ENCODE measurements around the gene ING5.
A peak's percentile ranks its signal among the peaks of the same experiment; 100 is the strongest.
"Not testable (repeated sequence)": the region's sequence is repeated elsewhere in the genome, so short reads cannot be mapped to it uniquely, and the experiment has no call there.

ING5 gene

GRCh38 chr2:241739177-241739576, 37.3 kb downstream of the ING5 start:
- DNase-seq (ENCODE audit: low spot score) = no peak

DNA sequence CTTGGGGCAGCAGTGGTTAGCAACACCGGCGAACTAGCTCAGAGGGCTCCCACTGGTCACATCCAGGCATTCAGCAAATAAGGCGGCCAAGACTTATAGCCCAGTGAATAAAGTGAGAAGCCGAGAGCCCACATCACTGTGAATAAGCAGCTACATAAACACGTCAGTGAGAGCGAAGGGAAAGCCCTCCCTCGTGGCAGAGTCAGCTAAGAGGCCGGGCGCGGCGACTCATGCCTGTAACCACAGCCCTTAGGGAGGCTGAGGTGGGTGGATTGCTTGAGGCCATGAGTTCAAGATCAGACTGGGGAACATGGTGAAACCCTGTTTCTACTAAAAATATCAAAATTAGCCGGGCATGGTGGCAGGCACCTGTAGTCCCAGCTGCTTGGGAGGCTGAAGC, 37.8 kb downstream of the ING5 start:
- DNase-seq (ENCODE audit: low spot score) = peak; percentile 41

- DNase-seq (ENCODE audit: low spot score) = no peak
These were observed 39.2 kb downstream of the ING5 start for GRCh38 chr2:241741016-241741415.

- DNase-seq (ENCODE audit: low spot score) = no peak
These were observed 40.6 kb downstream of the ING5 start for GRCh38 chr2:241742320-241742939.

- not testable (repeated sequence) for DNase-seq (ENCODE audit: low spot score)
These were observed 41.2 kb downstream of the ING5 start for GRCh38 chr2:241743008-241743407.

DNA sequence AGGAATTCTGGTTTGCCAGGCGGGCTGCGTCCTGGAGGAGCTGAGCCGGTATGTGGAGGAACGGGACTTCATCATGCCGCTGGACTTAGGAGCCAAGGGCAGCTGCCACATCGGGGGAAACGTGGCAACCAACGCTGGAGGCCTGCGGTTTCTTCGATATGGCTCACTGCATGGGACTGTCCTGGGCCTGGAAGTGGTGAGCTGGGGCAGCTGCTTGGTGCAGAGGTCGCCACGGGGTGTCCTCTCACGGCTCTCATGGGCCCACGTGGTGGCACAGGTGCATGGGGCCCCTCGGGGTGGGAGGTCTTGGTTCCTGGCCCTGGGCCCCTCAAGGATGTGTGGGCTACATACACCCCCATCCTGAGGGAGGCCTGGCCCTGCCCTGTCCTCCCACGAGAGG, 41.8 kb downstream of the ING5 start:
- no peak for DNase-seq (ENCODE audit: low spot score)

DNA sequence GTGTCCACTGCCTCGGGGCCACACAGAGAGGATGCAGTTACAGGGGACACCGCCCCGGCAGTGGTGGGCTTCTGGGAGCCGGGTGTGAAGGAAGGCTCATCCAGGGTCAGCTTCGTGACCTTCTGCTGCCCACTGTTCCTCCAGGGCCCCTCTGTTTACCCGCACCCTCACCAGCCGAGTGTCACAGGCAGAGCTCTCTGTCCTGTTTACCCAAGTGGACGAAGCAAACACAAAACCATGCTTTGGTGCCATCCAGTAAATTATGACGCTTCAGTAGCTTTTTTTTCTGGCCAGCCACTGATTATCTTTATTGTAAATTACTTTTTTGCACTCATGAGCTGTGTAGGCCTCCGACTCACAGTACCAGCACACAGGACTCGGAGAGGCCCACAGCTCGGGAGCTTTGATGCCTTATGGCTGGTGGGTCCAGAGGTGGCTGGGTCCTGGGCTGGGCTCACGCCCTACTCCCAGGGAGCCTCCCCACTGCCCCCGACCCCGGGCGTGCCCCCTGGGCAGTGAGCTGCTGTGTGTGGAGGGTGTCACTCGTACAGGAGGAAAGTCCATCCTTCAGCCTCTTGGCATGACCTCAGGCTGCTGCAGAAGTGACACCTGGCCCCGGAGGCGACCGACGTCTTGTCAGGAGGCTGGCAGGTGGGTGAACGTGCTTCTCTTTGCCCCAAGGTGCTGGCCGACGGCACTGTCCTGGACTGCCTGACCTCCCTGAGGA, 42.4 kb downstream of the ING5 start:
- no peak for DNase-seq (ENCODE audit: low spot score)

GRCh38 chr2:241745276-241745675, 43.4 kb downstream of the ING5 start:
- no peak for DNase-seq (ENCODE audit: low spot score)

- no peak for DNase-seq (ENCODE audit: low spot score)
These were observed 44.2 kb downstream of the ING5 start for GRCh38 chr2:241746084-241746483.

GRCh38 chr2:241748468-241749256, 46.8 kb downstream of the ING5 start:
- no peak for DNase-seq (ENCODE audit: low spot score)

GRCh38 chr2:241750076-241750840, 48.4 kb downstream of the ING5 start:
- no peak for DNase-seq (ENCODE audit: low spot score)

DNA sequence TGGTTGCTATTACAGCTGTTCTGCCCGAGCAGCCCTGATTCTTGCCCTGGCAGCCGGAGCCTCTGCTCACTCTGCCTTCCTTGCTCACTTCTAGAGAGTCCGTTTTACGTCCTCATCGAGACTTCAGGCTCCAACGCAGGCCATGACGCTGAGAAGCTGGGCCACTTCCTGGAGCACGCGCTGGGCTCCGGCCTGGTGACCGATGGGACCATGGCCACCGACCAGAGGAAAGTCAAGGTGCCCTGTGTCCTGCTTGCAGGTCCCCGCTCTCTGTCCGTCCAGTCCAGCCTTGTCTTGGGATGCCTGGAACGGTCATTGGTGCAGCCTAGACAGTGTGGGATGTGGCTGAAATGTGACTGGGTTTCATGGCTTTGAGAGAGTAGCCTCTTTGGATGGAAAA, 49.3 kb downstream of the ING5 start:
- no peak for DNase-seq (ENCODE audit: low spot score)

DNA sequence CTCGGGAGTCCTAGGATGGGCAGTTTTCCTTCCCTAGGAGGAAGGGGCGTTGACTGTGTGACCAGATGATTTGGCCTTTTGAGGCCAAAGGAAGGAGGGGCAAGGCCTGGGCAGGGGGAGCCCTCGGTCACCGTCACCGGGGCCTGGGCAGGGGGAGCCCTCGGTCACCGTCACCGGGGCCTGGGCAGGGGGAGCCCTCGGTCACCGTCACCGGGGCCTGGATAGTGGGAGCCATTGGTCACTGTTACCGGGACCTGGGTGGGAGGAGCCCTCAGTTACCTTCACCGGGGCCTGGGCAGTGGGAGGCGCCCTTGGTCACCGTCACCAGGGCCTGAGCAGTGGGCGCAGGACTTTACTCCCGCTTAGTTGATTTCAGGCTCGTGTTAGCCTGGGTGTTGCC, 49.9 kb downstream of the ING5 start:
- DNase-seq (ENCODE audit: low spot score) = no peak

- DNase-seq (ENCODE audit: low spot score) = no peak
These were observed 50.4 kb downstream of the ING5 start for GRCh38 chr2:241752253-241752652.

GRCh38 chr2:241752689-241753276, 50.9 kb downstream of the ING5 start:
- DNase-seq (ENCODE audit: low spot score) = no peak

- no peak for DNase-seq (ENCODE audit: low spot score)
These were observed 51.7 kb downstream of the ING5 start for GRCh38 chr2:241753493-241753892.

DNA sequence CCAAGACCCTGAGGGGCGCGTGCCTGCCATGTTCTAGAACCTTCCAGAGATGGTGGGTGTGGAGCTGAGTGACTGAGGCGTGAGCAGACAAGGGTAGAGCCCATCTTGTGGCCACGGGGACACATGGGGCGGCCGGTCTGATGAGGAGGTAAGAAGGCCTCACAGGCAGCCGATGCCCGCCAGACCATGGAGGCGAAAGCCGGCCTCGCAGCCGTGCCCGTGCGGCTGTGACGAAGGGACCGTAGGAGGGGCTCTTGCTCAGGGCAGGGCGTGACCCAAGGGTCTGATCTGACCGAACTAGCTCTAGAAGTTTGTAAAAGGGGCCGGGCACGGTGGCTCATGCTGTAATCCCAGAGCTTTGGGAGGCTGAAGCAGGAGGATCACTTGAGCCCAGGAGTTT, 52.2 kb downstream of the ING5 start:
- DNase-seq (ENCODE audit: low spot score) = no peak

- DNase-seq (ENCODE audit: low spot score) = no peak
These were observed 53.3 kb downstream of the ING5 start for GRCh38 chr2:241755166-241755565.

DNA sequence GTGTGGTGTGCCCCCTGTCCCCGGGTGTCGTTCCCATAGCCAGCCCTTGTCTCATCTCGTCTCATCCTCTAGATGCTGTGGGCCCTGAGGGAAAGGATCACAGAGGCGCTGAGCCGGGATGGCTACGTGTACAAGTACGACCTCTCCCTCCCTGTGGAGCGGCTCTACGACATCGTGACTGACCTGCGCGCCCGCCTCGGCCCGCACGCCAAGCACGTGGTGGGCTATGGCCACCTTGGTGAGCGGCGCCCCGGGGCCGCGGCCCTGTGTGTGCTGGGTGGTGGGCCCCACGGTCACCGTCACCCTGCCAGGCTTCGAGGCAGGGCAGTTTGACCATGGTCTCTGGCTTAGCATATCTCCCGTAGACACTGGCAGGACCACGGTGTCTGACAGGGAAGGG, 53.9 kb downstream of the ING5 start:
- DNase-seq (ENCODE audit: low spot score) = no peak

DNA sequence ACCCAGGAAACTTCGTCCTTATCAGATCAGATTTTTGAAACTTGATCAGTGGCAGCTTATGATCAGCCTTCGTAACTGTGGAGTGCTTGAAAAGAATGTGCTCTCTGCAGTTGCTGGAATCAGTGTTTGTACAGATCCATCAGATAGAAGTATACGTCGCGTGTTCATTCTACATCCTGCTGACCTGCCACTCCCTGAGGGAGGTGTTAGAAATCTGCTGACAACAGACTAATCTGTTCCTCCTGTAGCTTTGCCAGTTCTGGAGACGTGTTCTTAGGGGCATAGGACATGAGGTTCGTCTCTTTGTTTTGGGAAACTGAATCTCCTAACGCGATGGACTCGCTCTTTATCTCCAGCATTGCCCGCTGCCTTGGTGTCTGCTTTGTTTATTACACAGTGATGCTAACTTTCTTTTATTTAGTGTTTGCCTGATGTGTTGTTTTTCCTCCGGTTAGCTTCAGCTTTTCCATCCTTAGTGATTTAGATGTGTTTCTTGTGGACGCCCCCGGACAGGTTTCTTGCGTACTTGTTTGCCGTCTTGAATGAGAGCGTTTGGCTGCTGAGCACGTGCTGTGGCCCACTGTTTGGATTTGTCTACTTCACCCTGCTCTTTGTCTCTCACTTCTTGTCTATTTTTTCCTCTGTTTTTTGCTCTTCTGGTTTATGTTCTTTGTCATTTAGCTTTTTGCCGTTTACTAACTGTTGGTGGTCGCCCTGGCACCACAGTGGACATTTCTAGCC, 57.4 kb downstream of the ING5 start:
- no peak for DNase-seq (ENCODE audit: low spot score)

GRCh38 chr2:241759893-241760292, 58.1 kb downstream of the ING5 start:
- DNase-seq (ENCODE audit: low spot score) = not testable (repeated sequence)

Data from AG08396 (cell line).